HepG2 (cell line): Measurements from ENCODE around the gene PPP2R5B. TPM values are rescaled to one million over a fixed set of nuclear protein-coding genes. Genes with fewer than 3 reads are reported as not detected.

Experiments
- ATAD3A ChIP-seq: sonication (generic); formaldehyde crosslinking; IDR thresholded peaks from 2 replicates; pipeline ENCODE4 v1.4.0; 2020; ENCODE audit warnings: missing genetic modification reagents
- ATF6 ChIP-seq: sonication (generic); formaldehyde crosslinking; conservative IDR thresholded peaks from 2 replicates; pipeline ENCODE4 v1.4.0; 2020; ENCODE audit warnings: missing genetic modification reagents
- GLMP ChIP-seq: sonication (generic); formaldehyde crosslinking; IDR thresholded peaks from 2 replicates; pipeline ENCODE4 v1.9.0; 2021; ENCODE audit warnings: missing genetic modification reagents, mild to moderate bottlenecking, borderline replicate concordance
- KAT2B ChIP-seq: fragments of 150-350 bp; IDR thresholded peaks from 2 replicates; pipeline ENCODE4 v1.6.1; 2014; ENCODE audit warnings: low read depth, low read length, borderline replicate concordance
- KLF11 ChIP-seq: IDR thresholded peaks from 2 replicates; pipeline ENCODE4 v1.6.1; 2016; ENCODE audit warnings: missing compliant biosample characterization
- MEF2D ChIP-seq: sonication (generic); formaldehyde crosslinking; IDR thresholded peaks from 2 replicates; pipeline ENCODE4 v1.5.1; 2020; ENCODE audit warnings: mild to moderate bottlenecking, missing genetic modification reagents
- MIER2 ChIP-seq: IDR thresholded peaks from 2 replicates; pipeline ENCODE4 v1.6.1; 2016; ENCODE audit warnings: missing biosample characterization, missing genetic modification reagents
- ONECUT2 ChIP-seq: sonication (generic); formaldehyde crosslinking; IDR thresholded peaks from 2 replicates; pipeline ENCODE4 v1.4.0; 2020; ENCODE audit warnings: missing genetic modification reagents
- PAX8 ChIP-seq: sonication (generic); formaldehyde crosslinking; IDR thresholded peaks from 2 replicates; pipeline ENCODE4 v1.8.0; 2022; ENCODE audit warnings: mild to moderate bottlenecking, missing genetic modification reagents, borderline replicate concordance
- PRPF4 ChIP-seq: fragments of 200-400 bp; formaldehyde crosslinking; IDR thresholded peaks from 2 replicates; pipeline ENCODE4 v1.6.1; 2016; ENCODE audit warnings: low read length, low read depth; ENCODE audit not compliant: poor library complexity, severe bottlenecking
- SIX1 ChIP-seq: sonication (generic); formaldehyde crosslinking; IDR thresholded peaks from 2 replicates; pipeline ENCODE4 v1.4.0; 2020; ENCODE audit warnings: missing genetic modification reagents, borderline replicate concordance
- SP1 ChIP-seq, 2 experiments: fragments of 450-650 bp in 1 of 2; sonication (generic) in 1 of 2; formaldehyde crosslinking in 1 of 2; IDR thresholded peaks; 2 replicates each; pipeline versions ENCODE4 v1.4.0 to v1.6.1; 2016 to 2020; ENCODE audit warnings: missing genetic modification reagents in 1 of 2
- SRF ChIP-seq: IDR thresholded peaks from 2 replicates; pipeline ENCODE4 v1.6.1; 2011; ENCODE audit warnings: mild to moderate bottlenecking, low read depth, low read length, moderate library complexity
- ZBTB20 ChIP-seq: sonication (generic); formaldehyde crosslinking; IDR thresholded peaks from 2 replicates; pipeline ENCODE4 v1.8.1; 2023; ENCODE audit warnings: missing genetic modification reagents, low read depth, mild to moderate bottlenecking, borderline replicate concordance
- ZBTB7A ChIP-seq: sonication (generic); formaldehyde crosslinking; IDR thresholded peaks from 2 replicates; pipeline ENCODE4 v1.8.0; 2022; ENCODE audit warnings: mild to moderate bottlenecking, missing genetic modification reagents
- ZC3H13 ChIP-seq: sonication (generic); formaldehyde crosslinking; IDR thresholded peaks from 2 replicates; pipeline ENCODE4 v1.8.1; 2023; ENCODE audit warnings: mild to moderate bottlenecking, missing genetic modification reagents, moderate library complexity
- ZIK1 ChIP-seq: sonication (generic); formaldehyde crosslinking; IDR thresholded peaks from 2 replicates; pipeline ENCODE4 v1.5.0; 2020; ENCODE audit warnings: mild to moderate bottlenecking, low read depth, missing genetic modification reagents, borderline replicate concordance
- ZNF121 ChIP-seq: sonication (generic); formaldehyde crosslinking; IDR thresholded peaks from 2 replicates; pipeline ENCODE4 v1.5.0; 2020; ENCODE audit warnings: mild to moderate bottlenecking, missing genetic modification reagents
- ZNF180 ChIP-seq: sonication (generic); formaldehyde crosslinking; IDR thresholded peaks from 2 replicates; pipeline ENCODE4 v1.4.0; 2020; ENCODE audit warnings: low read depth, missing genetic modification reagents, borderline replicate concordance
- ZNF205 ChIP-seq: IDR thresholded peaks from 2 replicates; pipeline ENCODE4 v1.6.1; 2018; ENCODE audit warnings: missing biosample characterization, missing genetic modification reagents
- ZNF253 ChIP-seq: sonication (generic); formaldehyde crosslinking; IDR thresholded peaks from 2 replicates; pipeline ENCODE4 v1.8.0; 2022; ENCODE audit warnings: mild to moderate bottlenecking, missing genetic modification reagents, borderline replicate concordance
- ZNF280B ChIP-seq: sonication (generic); formaldehyde crosslinking; IDR thresholded peaks from 2 replicates; pipeline ENCODE4 v1.5.0; 2020; ENCODE audit warnings: missing genetic modification reagents, mild to moderate bottlenecking, borderline replicate concordance
- ZNF605 ChIP-seq: sonication (generic); formaldehyde crosslinking; IDR thresholded peaks from 2 replicates; pipeline ENCODE4 v1.8.0; 2022; ENCODE audit warnings: mild to moderate bottlenecking, missing genetic modification reagents
- ZNF83 ChIP-seq: sonication (generic); formaldehyde crosslinking; IDR thresholded peaks from 2 replicates; pipeline ENCODE4 v1.4.0; 2020; ENCODE audit warnings: missing genetic modification reagents, mild to moderate bottlenecking, borderline replicate concordance
- ZZZ3 ChIP-seq: sonication (generic); formaldehyde crosslinking; IDR thresholded peaks from 2 replicates; pipeline ENCODE4 v1.4.0; 2020; ENCODE audit warnings: missing genetic modification reagents, mild to moderate bottlenecking, borderline replicate concordance
- polyA plus RNA-seq, 8 experiments: library from polyadenylated mRNA; depleted of rRNA in 3 of 8; stranded (reverse) in 7 of 8; unstranded in 1 of 8; fragments of >200 nt; fragmentation: Illumina TruSeq in 4 of 8; extraction: Trizol in 4 of 8; gene quantifications; 2 replicates each; pipeline versions ENCODE4 v1.2.1 to v1.2.3, GENCODE V29; 2011 to 2016; ENCODE audit warnings: low read depth in 4 of 8, missing spikeins in 1 of 8, mixed read lengths in 1 of 8; ENCODE audit not compliant: insufficient read depth in 1 of 8
- total RNA-seq, 5 experiments: library from RNA; depleted of rRNA; stranded (reverse); fragments of >200 nt; fragmentation: Illumina TruSeq; extraction: Trizol; gene quantifications; 2 replicates each; pipeline ENCODE4 v1.2.3, GENCODE V29; 2016; ENCODE audit warnings: low read depth in 1 of 5

The PPP2R5B gene
- total and polyA plus RNA-seq, 2 of the 13 experiments (the other 11 are each of a cell fraction or from before 2014, with no cell fraction given) = 2.3 to 8.3 TPM

- TF ChIP-seq ZNF280B (CRISPR knock-in tag) (no peak), PAX8 (CRISPR knock-in tag) (no peak), ATF6 (CRISPR knock-in tag) (no peak), ZBTB7A (CRISPR knock-in tag) (no peak), KAT2B (no peak), ZC3H13 (CRISPR knock-in tag) (no peak), ZNF205 (CRISPR knock-in tag) (no peak; the same call in 1 of the 2 replicates), ZNF253 (CRISPR knock-in tag) (no peak), MIER2 (CRISPR knock-in tag) (no peak), ZZZ3 (CRISPR knock-in tag) (no peak), ZNF180 (no peak), SRF (no peak), ZNF121 (no peak), SP1 (IDR thresholded peaks at IDR 0.05) (no peak), SP1 (CRISPR knock-in tag; IDR thresholded peaks at IDR 0.05) (no peak), ZBTB20 (CRISPR knock-in tag) (peak; percentile 96; the same call in 1 of the 2 replicates), ATAD3A (CRISPR knock-in tag) (no peak), ZNF83 (CRISPR knock-in tag) (no peak), ONECUT2 (CRISPR knock-in tag) (no peak), KLF11 (CRISPR knock-in tag) (no peak), MEF2D (CRISPR knock-in tag) (no peak), ZIK1 (CRISPR knock-in tag) (no peak), ZNF605 (no peak; the same call in 1 of the 2 replicates), SIX1 (CRISPR knock-in tag) (no peak), PRPF4 (no peak), GLMP (no peak)
Measured at GRCh38 chr11:64885367-64886286, 38.9 kb upstream of the PPP2R5B start (continued).
